ENCODE results near the gene ICA1.
"Not testable (repeated sequence)": the region's sequence is repeated elsewhere in the genome, so short reads cannot be mapped to it uniquely, and the experiment has no call there.

The ICA1 gene

DNA sequence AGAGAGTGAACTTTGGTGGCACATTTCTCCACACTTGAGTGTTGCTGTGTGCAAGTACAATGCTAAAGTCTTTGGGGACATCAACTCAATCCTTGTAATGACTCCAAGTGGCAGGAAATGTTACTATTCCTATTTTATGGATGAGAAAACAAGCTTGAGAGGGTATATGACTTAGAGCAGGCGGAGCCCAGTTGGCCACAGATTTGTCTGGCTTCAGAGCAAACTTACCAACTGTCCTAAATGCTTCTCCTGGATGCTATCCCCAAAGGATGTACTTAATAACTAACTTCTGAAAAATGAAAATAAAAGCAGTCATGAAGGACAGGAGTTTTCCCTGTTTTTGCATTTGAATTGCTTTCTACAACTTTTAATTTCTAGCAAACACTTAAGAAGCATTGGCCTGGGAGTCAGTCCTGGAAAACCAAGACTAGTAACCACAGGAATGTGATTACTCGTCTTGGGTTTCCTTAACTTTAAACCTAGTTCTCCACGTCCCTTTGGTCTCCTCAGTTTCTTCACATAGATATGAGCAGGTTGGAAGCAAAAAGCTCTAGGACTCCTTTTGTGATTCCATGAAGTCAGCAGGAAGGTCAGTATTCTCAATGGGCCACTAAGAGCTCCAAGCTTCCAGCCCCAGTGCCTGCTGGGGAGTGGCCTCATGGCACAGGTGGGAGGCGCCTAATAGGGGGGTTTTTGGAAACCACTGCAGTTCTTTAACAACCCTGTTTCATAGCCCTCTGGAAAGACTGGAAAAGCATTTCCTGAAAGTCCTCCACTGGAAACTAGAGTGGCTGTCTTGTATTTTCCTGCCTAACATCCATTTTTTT, 152.6 kb downstream of the ICA1 start:
- Mint-ChIP-seq H3K27ac (no peak overlapping the region), H3K27me3 (peaks cover 7% of the 10 kb centered on the region), H3K4me1 (peaks cover 49% of the 10 kb centered on the region), H3K4me3 (no peak overlapping the region), H3K9me3 (peaks cover 6 to 8% of the 10 kb centered on the region in 2 donors)
- DNase-seq: no peak
- ATAC-seq: no peak

DNA sequence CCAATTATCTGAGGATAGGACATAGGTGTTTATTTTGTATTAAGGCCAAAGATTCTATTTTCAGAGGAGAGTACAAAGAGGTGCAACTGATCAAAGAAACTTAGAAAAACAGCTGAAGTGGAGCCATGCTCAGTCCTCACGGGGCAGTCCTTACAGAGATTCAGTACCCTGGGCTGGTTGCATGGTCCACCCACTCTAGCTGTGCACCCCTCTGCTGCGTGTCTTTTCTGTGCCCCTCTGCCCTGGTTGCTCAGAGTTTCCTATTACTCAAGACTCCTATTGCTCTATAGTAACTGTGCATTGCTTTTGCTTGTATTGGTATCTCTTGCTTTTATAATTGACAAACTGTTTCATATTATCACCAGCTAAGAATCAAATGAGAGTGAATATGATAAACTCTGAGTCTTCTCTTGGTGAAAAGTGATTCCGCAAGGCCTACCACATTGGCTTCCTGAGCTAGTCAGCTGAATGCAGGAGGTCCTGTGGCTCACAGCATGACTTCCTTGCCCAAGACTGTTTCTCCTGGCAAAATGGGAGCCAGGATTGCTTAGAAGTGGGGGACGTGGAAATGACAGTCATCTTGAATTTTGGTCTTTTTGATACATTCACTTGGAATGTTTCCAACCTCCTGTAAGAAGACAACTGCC, 156.4 kb downstream of the ICA1 start:
- Mint-ChIP-seq H3K9me3 (peaks cover 12 to 18% of the 10 kb centered on the region in 2 donors), H3K4me3 (no peak overlapping the region), H3K4me1 (peaks cover 31% of the 10 kb centered on the region), H3K27me3 (no peaks in the 10 kb centered on the region), H3K27ac (peak overlapping the region in 1 of 2 donors; percentile 7)
- ATAC-seq: peak; percentile 60
- no peak for DNase-seq

DNA sequence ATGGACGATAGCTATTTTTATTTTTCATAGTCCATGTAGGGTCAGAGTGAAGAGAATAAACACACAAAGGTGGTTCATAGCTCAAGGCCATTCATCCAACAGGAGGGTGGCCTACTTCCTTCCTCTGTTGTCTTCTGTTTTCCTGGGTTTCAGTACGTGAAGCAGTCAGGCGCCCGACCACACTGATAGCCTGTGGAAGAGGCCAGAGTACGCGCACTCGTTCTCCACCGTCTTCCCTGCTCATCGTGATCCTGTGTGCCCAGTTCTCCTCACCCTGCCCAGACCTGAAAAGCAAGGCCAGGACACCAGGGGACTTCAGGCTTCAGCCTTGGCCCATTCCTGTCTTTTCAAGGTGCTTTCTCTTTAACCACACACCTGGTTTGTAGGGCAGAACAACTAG, 158.7 kb downstream of the ICA1 start:
- ATAC-seq (no peak), DNase-seq (no peak)
- Mint-ChIP-seq H3K9me3 (peaks cover 12 to 34% of the 10 kb centered on the region in 2 donors), H3K4me3 (no peak overlapping the region), H3K27me3 (no peaks in the 10 kb centered on the region), H3K4me1 (peaks cover 31% of the 10 kb centered on the region), H3K27ac (no peak overlapping the region)

DNA sequence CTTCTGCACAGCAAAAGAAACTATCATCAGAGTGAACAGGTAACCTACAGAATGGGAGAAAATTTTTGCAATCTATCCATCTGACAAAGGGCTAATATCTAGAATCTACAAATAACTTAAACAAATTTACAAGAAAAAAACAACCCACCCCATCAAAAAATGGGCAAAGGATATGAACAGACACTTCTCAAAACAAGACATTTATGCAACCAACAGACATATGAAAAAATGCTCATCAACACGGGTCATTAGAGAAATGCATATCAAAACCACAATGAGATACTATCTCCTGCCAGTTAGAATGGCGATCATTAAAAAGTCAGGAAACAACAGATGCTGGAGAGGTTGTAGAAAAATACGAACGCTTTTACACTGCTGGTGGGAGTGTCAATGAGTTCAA, 160.7 kb downstream of the ICA1 start:
- not testable (repeated sequence) for ATAC-seq, H3K27ac Mint-ChIP-seq, DNase-seq, H3K4me3 Mint-ChIP-seq, H3K27me3 Mint-ChIP-seq
- Mint-ChIP-seq H3K4me1 (peaks cover 24% of the 10 kb centered on the region), H3K9me3 (peaks cover 17 to 35% of the 10 kb centered on the region in 2 donors)

DNA sequence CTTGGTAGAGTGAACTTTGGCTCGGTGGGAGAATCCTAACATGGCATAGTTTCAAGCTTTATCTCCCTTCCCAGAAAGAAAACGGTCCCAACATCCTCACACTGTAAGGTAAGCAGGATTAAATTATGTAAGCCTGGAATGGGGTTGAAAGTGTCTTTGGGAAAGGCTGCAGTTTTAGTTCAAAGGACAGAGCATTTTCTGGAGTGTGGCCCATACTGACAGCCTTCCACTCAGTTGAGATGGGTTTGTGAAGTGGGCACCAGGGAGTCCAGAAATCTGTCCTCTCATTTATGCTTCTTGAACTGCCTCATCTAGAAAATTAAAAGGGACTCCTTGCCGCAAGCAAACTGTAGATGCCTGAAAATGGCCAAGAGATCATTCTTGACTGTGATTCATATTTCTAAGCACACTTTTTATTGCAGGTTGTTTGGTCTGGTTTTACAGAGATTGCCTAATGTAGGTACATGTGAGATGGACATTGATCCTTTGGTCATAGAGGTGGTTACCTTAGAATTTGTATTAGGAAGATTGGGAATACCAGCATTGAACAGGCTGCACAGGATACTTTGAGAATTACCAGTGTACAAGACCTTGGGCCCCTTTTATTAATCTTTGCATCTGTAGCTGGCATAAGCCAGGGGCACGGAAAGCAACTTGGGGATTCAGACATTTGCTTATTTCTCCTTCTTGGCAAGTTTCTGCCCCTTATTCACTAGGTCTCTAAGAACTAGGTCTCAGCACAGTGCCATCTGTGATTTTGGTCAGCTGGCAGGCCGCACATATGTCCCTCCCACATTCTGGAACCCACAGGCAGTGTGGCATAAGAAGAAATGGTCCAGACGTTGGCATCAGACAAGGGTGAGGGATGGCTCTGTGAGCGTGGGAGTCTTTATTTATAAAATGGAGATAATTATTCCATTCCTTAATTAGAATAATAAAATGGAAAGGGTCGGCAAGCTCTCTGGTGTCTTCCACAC, 167.5 kb downstream of the ICA1 start:
- Mint-ChIP-seq H3K4me3 (no peak overlapping the region), H3K9me3 (peaks cover 6 to 12% of the 10 kb centered on the region in 2 donors), H3K27me3 (no peaks in the 10 kb centered on the region), H3K27ac (no peak overlapping the region), H3K4me1 (no peaks in the 10 kb centered on the region)
- DNase-seq (no peak), ATAC-seq (no peak)

DNA sequence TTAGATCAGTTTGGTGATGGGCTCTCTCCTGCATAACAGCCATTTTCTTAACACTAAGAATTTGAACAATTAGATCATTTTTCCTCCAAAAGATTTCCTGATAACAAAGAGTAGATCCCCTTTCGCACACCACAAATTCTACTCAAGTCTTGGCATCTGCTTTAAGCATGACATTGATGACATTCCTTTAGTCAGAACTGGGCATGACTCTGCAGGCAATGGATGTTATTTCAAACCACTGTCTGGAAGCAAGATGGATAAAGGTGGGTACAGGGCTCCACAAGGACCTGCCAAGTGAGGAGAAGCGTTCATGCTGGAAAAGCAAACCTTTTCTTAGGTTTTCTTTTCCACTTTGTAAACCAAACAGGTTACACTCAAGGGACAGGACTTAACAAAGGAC, 169.8 kb downstream of the ICA1 start:
- ATAC-seq: no peak
- Mint-ChIP-seq H3K27me3 (no peaks in the 10 kb centered on the region), H3K4me1 (no peaks in the 10 kb centered on the region), H3K4me3 (no peak overlapping the region), H3K27ac (no peak overlapping the region), H3K9me3 (peaks cover 0 to 1% of the 10 kb centered on the region in 2 donors)
- no peak for DNase-seq

DNA sequence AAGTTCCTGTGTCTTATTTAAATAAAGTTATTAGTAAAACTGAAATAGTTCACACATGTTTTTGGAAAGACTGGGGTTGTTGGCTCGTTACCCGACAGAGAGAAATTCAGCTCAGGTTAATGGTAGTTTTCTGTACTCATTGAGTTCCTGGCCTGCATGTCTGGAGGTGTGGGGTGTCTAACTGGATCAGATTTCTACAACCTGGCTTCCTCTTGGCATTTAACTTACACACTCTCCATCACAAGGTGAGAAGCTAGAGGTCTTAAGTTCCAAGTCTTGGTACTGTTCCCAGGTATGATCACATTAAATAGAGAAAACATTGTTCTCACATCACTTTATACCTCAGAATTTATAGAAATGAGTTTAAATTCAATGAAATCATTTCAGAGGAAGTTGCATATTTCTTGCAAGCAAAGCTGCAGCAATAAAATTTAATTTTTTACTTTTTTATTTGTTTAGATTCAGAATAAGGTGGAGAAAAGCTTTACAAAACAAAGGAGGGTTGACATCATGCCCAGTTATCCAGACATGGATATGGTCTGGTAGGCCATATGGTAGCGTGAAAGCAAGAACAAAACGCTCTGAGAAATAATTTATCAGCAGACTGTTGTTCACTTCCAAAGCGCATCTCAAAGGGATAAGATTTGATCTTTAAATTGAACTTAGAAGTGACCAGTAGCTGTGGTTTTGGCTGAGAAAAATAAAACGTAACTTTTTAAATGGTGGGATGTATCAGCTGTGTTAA, 172.8 kb downstream of the ICA1 start:
- Mint-ChIP-seq H3K4me3 (no peak overlapping the region), H3K27me3 (no peaks in the 10 kb centered on the region), H3K9me3 (no peaks in the 10 kb centered on the region), H3K4me1 (no peaks in the 10 kb centered on the region), H3K27ac (no peak overlapping the region)
- ATAC-seq (no peak), DNase-seq (no peak)

DNA sequence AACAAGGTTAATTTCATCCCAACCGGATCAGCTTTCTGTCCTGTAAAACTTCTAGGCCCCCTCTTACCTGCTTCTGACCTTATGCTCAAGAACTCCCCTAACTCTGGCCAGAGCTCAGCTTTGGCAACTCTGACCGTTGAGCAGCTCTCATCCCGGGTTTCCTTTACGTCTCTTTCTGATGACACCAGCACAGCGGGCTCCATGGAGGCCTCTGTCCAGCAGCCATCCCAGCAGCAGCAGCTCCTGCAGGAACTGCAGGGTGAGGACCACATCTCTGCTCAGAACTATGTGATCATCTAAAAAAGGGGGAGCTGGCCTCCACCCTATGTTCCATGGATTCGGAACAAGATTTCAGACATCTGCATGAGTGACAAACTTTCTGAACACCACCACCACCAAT, 175.7 kb downstream of the ICA1 start:
- Mint-ChIP-seq H3K27ac (no peak overlapping the region), H3K27me3 (no peaks in the 10 kb centered on the region), H3K9me3 (no peaks in the 10 kb centered on the region), H3K4me3 (no peak overlapping the region), H3K4me1 (no peaks in the 10 kb centered on the region)
- ATAC-seq (no peak), DNase-seq (no peak)

DNA sequence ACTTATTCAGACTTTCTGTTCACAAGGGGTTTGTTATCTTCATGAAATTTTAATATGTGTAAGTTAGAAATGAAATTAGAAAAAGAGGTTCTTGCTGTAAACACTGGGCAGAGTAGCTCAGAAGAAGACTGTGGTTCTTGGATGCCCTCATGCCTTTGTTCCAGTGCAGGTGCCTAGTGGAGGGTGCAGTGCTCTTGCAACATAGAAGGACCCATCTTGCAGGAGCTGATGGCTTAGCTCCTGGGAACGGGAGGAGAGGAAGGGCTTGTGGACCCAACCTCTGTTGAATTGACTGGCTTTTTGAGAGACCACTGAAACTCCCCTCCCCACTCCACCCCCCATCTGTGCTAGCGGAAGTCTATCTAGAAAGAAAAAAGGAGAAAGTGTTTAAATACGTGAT, 176.5 kb downstream of the ICA1 start:
- Mint-ChIP-seq H3K27ac (no peak overlapping the region), H3K4me3 (no peak overlapping the region), H3K4me1 (no peaks in the 10 kb centered on the region), H3K27me3 (no peaks in the 10 kb centered on the region), H3K9me3 (no peaks in the 10 kb centered on the region)
- ATAC-seq (no peak), DNase-seq (no peak)

DNA sequence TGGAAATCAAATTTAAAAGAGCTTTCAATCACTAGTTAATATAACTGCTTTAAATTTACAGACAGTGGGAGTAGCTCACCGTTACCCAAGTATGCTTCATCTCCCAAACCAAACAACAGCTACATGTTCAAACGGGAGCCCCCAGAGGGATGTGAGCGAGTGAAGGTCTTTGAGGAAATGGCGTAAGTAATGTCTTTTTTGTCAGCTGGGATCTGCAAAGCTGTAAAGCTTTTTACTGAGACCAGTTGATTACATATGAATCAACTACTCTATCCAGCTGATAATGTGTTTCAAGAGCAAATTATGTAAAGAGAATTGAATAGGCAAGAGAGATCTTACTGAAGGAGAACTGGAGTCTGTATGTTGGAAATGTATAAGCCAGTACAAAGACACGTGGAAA, 177.1 kb downstream of the ICA1 start:
- no peak overlapping the region for H3K27ac Mint-ChIP-seq
- no peaks in the 10 kb centered on the region for H3K27me3 Mint-ChIP-seq
- DNase-seq (no peak), ATAC-seq (no peak)
- H3K9me3 Mint-ChIP-seq: no peaks in the 10 kb centered on the region
- H3K4me1 Mint-ChIP-seq: no peaks in the 10 kb centered on the region
- H3K4me3 Mint-ChIP-seq: no peak overlapping the region

DNA sequence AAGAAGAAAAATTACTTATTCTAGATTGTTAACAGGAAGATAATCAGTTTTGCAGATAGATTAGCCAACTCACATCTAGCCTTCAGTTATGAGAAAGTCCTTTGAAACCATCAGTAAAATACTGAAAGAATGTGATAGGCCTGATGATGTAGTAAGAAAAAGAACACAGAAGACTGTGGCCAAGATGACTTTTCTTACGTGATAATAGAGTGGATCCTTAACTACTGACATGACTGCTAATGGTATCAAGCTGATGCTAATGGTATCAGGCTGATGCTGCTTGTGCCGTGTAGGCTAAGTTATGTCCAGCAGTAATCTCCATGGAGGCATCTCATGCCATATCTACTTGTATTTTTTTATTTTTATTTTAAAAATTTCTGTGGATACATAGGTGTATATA, 179.2 kb downstream of the ICA1 start:
- ATAC-seq (no peak), DNase-seq (no peak)
- no peaks in the 10 kb centered on the region for H3K4me1 Mint-ChIP-seq
- H3K4me3 Mint-ChIP-seq: no peak overlapping the region
- H3K27me3 Mint-ChIP-seq: no peaks in the 10 kb centered on the region
- no peaks in the 10 kb centered on the region for H3K9me3 Mint-ChIP-seq
- no peak overlapping the region for H3K27ac Mint-ChIP-seq

DNA sequence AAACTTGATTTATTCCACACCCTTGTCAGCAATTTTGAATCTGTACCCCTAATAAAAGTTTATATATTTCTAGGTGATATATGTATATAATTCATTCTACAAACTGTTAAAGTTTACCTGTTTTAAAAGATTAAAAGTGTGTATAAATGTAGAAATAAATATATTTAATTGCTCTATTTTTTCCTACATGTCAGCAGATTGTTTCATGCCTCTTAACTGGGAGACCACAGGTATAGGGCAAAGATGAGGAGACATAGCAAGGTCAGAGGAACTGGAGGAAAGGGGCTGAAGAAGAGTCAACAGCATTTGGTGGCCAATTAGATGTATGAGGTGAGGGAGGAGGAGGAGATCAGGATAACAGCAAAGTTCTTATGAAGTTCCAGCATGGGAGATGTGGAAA, 183.5 kb downstream of the ICA1 start:
- DNase-seq (no peak), ATAC-seq (no peak)
- Mint-ChIP-seq H3K4me3 (no peak overlapping the region), H3K27ac (no peak overlapping the region), H3K9me3 (no peaks in the 10 kb centered on the region), H3K4me1 (no peaks in the 10 kb centered on the region), H3K27me3 (no peaks in the 10 kb centered on the region)

DNA sequence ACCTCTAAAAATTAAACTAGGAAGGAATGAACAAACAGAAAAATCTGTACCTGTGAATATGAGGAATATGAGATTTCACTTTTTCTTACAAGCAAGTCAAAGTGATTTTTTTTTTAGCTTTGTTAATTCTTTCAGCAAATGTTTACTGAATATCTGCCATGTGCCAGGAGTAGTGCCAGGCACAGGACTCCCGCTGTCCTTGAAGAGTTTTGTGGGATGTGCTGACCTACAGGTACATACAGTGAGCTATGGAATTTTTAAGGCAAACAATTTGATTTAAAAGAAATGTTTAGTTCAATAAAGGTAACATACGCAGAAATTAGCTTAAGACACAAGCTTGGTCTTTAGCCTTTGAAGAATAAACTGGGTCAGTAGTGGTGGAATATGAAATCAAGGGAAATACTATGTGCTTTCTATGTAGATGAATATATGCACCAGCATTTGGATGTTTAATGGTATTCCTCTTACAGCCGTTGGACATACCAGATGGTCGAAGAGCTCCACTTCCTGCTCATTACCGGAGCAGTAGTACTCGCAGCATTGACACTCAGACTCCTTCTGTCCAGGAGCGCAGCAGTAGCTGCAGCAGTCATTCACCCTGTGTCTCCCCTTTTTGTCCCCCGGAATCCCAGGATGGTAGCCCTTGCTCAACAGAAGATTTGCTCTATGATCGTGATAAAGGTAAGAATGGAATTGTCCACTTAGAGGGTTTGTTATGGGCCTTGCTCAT, 191.4 kb downstream of the ICA1 start:
- DNase-seq (no peak), ATAC-seq (no peak)
- no peak overlapping the region for H3K27ac Mint-ChIP-seq
- H3K4me1 Mint-ChIP-seq: peaks cover 41% of the 10 kb centered on the region
- H3K9me3 Mint-ChIP-seq: peaks cover 0 to 2% of the 10 kb centered on the region in 2 donors
- no peaks in the 10 kb centered on the region for H3K27me3 Mint-ChIP-seq
- H3K4me3 Mint-ChIP-seq: no peak overlapping the region

DNA sequence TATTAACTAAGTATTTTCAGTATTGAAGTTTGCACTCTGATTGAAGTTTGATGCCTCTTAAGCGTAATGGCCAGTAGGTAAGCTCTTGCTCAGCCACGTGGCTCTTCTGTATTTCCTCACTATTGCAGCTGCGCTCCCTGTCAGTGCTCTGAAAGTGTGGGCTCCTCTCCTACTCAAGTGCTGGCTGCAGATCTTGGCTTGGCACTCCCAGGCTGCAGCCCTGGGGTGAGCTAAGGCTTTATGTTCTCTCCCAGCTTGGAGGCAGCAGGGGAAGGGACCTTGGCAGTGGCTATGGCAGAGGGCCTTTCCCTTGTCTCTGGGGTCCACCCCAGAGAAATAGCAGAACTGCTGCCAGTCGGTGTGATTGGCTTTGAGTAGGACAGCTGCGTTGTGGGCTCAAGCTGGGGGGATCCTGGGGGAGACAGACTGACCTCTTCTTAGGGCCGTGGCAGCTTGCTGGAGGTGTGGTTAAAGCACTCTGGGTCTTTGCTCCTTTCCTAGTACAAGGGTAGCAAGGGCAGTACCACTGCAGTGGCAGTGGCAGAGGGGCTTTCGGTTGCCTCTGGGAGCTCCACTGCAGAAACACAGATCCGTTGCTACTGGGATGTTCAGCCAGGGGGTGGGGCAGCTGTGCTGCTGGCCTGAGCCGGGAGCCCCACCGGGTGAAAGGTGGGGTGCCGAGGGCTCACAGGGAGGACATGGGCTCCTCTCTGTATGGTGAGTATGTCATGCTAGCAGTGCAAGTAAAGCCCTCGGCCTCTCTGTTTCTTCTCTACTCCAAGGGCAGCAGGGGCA, 192.9 kb downstream of the ICA1 start:
- DNase-seq: no peak
- Mint-ChIP-seq H3K4me3 (no peak overlapping the region), H3K9me3 (peaks cover 0 to 5% of the 10 kb centered on the region in 2 donors), H3K27ac (no peak overlapping the region), H3K27me3 (no peaks in the 10 kb centered on the region), H3K4me1 (peaks cover 43% of the 10 kb centered on the region)
- no peak for ATAC-seq
